OCI-LY7 (cell line): ENCODE results near the gene CRIP1.

Experiments used
- EZH2phosphoT487 ChIP-seq: fragments of 200-600 bp; sonication (generic); IDR thresholded peaks from 2 replicates; pipeline ENCODE4 v1.6.1; 2018; ENCODE audit warnings: low read depth, borderline replicate concordance, mild to moderate bottlenecking, mixed run types, antibody characterized with exemption, low read length, moderate library complexity, mixed read lengths
- TF ChIP-seq, protein P1 (sequence below): fragments of 200-600 bp; sonication (generic); conservative IDR thresholded peaks from 2 replicates; pipeline ENCODE4 v1.5.1; 2014; ENCODE audit warnings: mild to moderate bottlenecking, antibody characterized with exemption, low read length, moderate library complexity, mixed read lengths

DNA sequence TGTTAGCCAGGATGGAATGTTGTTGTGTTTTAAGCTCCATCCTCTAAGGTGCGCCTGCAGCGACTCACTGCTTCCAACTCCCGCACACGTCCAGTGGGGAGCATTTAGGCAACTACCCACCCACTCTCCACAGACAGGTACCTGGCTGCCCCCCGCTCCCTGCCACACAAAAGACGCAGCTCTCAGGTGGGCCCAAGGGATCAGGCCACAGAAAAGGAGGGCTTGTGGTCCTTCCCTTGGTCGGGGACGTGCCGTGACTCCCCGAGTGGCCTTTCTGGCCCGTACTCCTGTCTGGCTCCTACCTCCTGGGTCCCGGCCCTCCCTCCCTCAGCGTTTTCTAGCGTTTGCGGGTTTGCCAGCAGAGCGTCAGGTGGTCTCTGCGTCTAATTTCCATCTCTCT lies 20.6 kb downstream of the CRIP1 start:
- no peak for TF ChIP-seq EZH2phosphoT487
- TF ChIP-seq, protein P1, sequence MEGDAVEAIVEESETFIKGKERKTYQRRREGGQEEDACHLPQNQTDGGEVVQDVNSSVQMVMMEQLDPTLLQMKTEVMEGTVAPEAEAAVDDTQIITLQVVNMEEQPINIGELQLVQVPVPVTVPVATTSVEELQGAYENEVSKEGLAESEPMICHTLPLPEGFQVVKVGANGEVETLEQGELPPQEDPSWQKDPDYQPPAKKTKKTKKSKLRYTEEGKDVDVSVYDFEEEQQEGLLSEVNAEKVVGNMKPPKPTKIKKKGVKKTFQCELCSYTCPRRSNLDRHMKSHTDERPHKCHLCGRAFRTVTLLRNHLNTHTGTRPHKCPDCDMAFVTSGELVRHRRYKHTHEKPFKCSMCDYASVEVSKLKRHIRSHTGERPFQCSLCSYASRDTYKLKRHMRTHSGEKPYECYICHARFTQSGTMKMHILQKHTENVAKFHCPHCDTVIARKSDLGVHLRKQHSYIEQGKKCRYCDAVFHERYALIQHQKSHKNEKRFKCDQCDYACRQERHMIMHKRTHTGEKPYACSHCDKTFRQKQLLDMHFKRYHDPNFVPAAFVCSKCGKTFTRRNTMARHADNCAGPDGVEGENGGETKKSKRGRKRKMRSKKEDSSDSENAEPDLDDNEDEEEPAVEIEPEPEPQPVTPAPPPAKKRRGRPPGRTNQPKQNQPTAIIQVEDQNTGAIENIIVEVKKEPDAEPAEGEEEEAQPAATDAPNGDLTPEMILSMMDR: no peak
